Measurements from ENCODE around the gene CLN6.

DNA sequence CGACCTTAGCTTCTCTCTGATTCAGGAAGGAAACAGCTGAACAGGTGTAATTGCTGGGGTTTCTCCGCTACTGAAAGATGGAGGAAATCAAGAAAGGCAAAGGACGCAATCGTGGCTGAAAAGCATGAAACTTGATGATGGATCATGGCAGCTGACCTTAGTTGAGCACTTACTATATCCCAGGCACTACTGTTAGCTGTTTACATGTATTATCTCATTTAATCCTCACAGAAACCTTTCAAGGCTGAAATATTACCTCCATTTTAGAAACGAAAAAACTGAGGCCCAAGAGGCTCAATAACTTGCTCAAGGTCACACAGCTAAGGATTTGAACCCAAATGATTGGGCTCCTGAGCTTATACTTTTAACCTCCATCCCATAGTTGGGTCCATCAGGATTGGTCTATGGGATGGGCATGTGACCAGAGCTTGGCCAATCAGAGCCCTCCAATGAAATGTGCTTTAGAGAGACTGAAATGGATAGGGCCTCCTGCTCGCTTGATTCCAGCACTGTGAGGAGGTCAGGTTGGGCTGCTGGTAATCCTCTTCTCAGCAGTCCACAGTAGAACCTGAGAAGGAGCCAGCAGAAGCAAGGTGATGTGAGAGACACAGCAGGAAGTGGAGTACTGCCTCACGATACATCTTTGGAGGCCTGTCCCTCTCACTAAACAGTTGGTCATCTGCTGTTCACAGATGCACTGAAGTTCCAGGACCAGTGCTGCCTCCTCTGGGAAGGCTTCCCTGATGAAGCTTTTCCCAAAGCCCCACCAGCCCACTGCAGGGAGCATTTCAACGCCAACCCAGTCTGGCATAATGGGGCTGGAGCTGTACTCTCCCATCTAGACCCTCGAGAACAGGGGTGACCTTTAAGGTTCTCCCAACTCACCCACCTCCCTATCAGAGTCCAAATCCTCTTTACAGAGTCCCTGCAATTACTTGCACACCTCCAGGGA, 10.4 kb downstream of the CLN6 start:
- TF ChIP-seq CTCF (IDR thresholded peaks at IDR 0.05; ENCODE audit: low read depth, low read length) (no peak), EZH2phosphoT487 (IDR thresholded peaks at IDR 0.05; ENCODE audit: low read depth) (no peak)
